Subcutaneous adipose tissue (tissue), 4 donors: ENCODE data around the gene PARPBP. TPM values are rescaled to one million over a fixed set of nuclear protein-coding genes. Genes with fewer than 3 reads are reported as not detected.

ENCODE experiments used
- CTCF ChIP-seq: fragments of 450-650 bp; IDR thresholded peaks from one replicate; pipeline ENCODE4 v1.5.1; 2016; ENCODE audit warnings: low read depth, mild to moderate bottlenecking, control low read depth, antibody characterized with exemption, moderate library complexity
- total RNA-seq, 4 donors: library from RNA; depleted of rRNA; stranded (reverse); fragments of >200 nt; gene quantifications; one replicate each; pipeline ENCODE4 v1.1.0, GENCODE V29; 2016

Gene PARPBP
- 1 to 10 TPM; 2.1 to 3.9 (median 3.0) TPM for total RNA-seq

GRCh38 chr12:102119674-102120563 is at the start of gene PARPBP, which contains the start of gene NUP37:
TSS of gene PARPBP (plus strand) at chr12:102120183. CDS start at chr12:102123889, 3,706 bp downstream.
TSS of gene NUP37 (minus strand) at chr12:102120114. CDS start at chr12:102118518, 1,596 bp downstream.
- no peak for TF ChIP-seq CTCF

- TF ChIP-seq CTCF = no peak
These were observed 39.1 kb upstream of the PARPBP start for GRCh38 chr12:102080842-102081241.

- no peak for TF ChIP-seq CTCF
These were observed 26.7 kb upstream of the PARPBP start for GRCh38 chr12:102093319-102093718.

- TF ChIP-seq CTCF = no peak
These were observed 24.2 kb upstream of the PARPBP start for GRCh38 chr12:102095677-102096263.

- no peak for TF ChIP-seq CTCF
These were observed 23.1 kb upstream of the PARPBP start for GRCh38 chr12:102096855-102097254.

- TF ChIP-seq CTCF = no peak
These were observed 13.1 kb upstream of the PARPBP start for GRCh38 chr12:102106905-102107304.

- TF ChIP-seq CTCF = no peak
These were observed 12.0 kb upstream of the PARPBP start for GRCh38 chr12:102107970-102108369.
